ENCODE measurements around the gene FKBP8. TPM values are rescaled to one million over a fixed set of nuclear protein-coding genes. Genes with fewer than 3 reads are reported as not detected.

Gene FKBP8
- total and polyA plus RNA-seq, 2 of the 4 experiments (the other 2 are of a cell fraction), result 153 to 289 TPM

GRCh38 chr19:18487576-18488402 is 55.6 kb downstream of the FKBP8 start:
- 78% methylated on average over 3 of the region's 17 CpGs; no CpG with 5 or more reads in 1 of the 2 experiments for WGBS, 2 experiments (ENCODE audit: extremely low coverage in 2 of 2, insufficient read length in 1 of 2)
- Histone ChIP-seq H3K23ac (ENCODE audit: low read depth, low read length) (no peak overlapping the region), H2BK15ac (ENCODE audit: low read depth, low read length) (no peak overlapping the region), H3K36me3 (ENCODE audit: control insufficient read depth, insufficient read depth, low read length) (no peaks in the 10 kb centered on the region), H3K4me1 (ENCODE audit: control insufficient read depth, insufficient read depth, low read length) (peaks cover 31% of the 10 kb centered on the region), H2BK120ac (ENCODE audit: low read depth, low read length) (no peak overlapping the region), H2BK20ac (ENCODE audit: low read depth, low read length) (no peak overlapping the region), H3K79me1 (ENCODE audit: low read depth in 1 of 2, low read length in 2 of 2) (peaks cover 36 to 99% of the 10 kb centered on the region in 2 experiments), H2AK9ac (replicated peaks; ENCODE audit: low read depth, low read length, poor library complexity) (no peak overlapping the region), H2BK5ac (ENCODE audit: low read depth, low read length, poor library complexity, severe bottlenecking) (no peak overlapping the region), H3K14ac (replicated peaks; ENCODE audit: low read depth, low read length) (no peak overlapping the region), H4K91ac (ENCODE audit: insufficient read depth, low read depth, low read length) (peak overlapping the region; percentile 19; the same call in 1 of the 2 replicates), H3K4me3 (ENCODE audit: insufficient read depth, low read depth, low read length) (no peak overlapping the region), H4K8ac (ENCODE audit: low read depth in 2 of 2, low read length in 2 of 2) (no peak overlapping the region), H4K5ac (ENCODE audit: low read depth, low read length) (no peak overlapping the region), H3K9me1 (ENCODE audit: insufficient read depth, low read length) (peaks cover 38% of the 10 kb centered on the region), H3K18ac (ENCODE audit: low read depth, low read length) (no peak overlapping the region), H3K4me2 (ENCODE audit: low read depth, low read length) (no peak overlapping the region), H3K27ac (ENCODE audit: insufficient read depth, low read length) (no peak overlapping the region), H3K27me3 (ENCODE audit: control insufficient read depth, insufficient read depth, low read length) (no peaks in the 10 kb centered on the region), H2AFZ (replicated peaks; ENCODE audit: low read length, poor library complexity) (no peak overlapping the region), H3K56ac (ENCODE audit: extremely low read depth, insufficient read depth, low read length) (no peak overlapping the region), H2AK5ac (ENCODE audit: low read depth, low read length) (peak overlapping the region; percentile 65; the same call in 1 of the 2 replicates), H3K9ac (ENCODE audit: low read depth, low read length) (no peak overlapping the region), H3K9me3 (ENCODE audit: control insufficient read depth, insufficient read depth, low read length) (no peaks in the 10 kb centered on the region), H3K4ac (ENCODE audit: low read depth, low read length) (no peak overlapping the region), H4K20me1 (ENCODE audit: insufficient read depth, low read length) (peaks cover 95% of the 10 kb centered on the region)
- DNase-seq, result no peak
- POLR2A ChIA-PET (ENCODE audit: unreplicated experiment), result no interaction called here
- ATAC-seq (ENCODE audit: low read depth), result no peak
- TF ChIP-seq FOS (IDR thresholded peaks at IDR 0.05; ENCODE audit: low read depth, low read length), result no peak
- TF ChIP-seq CEBPB (IDR thresholded peaks at IDR 0.05; ENCODE audit: low read depth, low read length), result no peak
- no peak for TF ChIP-seq RAD21 (IDR thresholded peaks at IDR 0.05; ENCODE audit: low read length)
- peak; percentile 30; the same call in 1 of the 2 replicates for TF ChIP-seq MXI1 (IDR thresholded peaks at IDR 0.05; ENCODE audit: borderline replicate concordance, low read depth, low read length)
- no peak for TF ChIP-seq ELK1 (IDR thresholded peaks at IDR 0.05; ENCODE audit: borderline replicate concordance, low read depth, low read length)
- TF ChIP-seq USF2 (IDR thresholded peaks at IDR 0.05; ENCODE audit: low read depth, low read length), result no peak
- no peak for TF ChIP-seq RFX5 (IDR thresholded peaks at IDR 0.05; ENCODE audit: low read depth, low read length)
- intact Hi-C loops (cut with micrococcal nuclease), result no loop called here
- BruUV-seq (replicated peaks), result no TSS peak
- dilution Hi-C loops (cut with HindIII; ENCODE audit: low sequenced_read_pairs, unreplicated experiment), result no loop called here
- in situ Hi-C loops (cut with MboI; ENCODE audit: low sequenced_read_pairs), result no loop called here
- CTCF ChIA-PET, result no interaction called here

All from IMR-90 (cell line).